Loucy (cell line): ENCODE measurements around the gene ARHGAP40.

Experiments
- H2AFZ ChIP-seq: fragments of 200-600 bp; sonication (generic); 2 replicates; pipeline ENCODE4 v1.6.0; 2016; ENCODE audit warnings: antibody characterized with exemption, mild to moderate bottlenecking, low read length, moderate library complexity
- H3F3A ChIP-seq: fragments of 200-600 bp; 2 replicates; pipeline ENCODE4 v1.6.0; 2016; ENCODE audit warnings: antibody characterized with exemption, low read depth, mild to moderate bottlenecking
- H3K27me3 ChIP-seq: fragments of 200-600 bp; sonication (generic); 2 replicates; pipeline ENCODE4 v1.6.1; 2014; ENCODE audit warnings: low read length, mild to moderate bottlenecking; ENCODE audit not compliant: insufficient read depth, poor library complexity, severe bottlenecking
- H3K36me3 ChIP-seq: fragments of 200-600 bp; sonication (generic); 2 replicates; pipeline ENCODE4 v1.6.1; 2016; ENCODE audit warnings: low read length; ENCODE audit not compliant: insufficient read depth
- H3K4me1 ChIP-seq: fragments of 200-600 bp; sonication (generic); 2 replicates; pipeline ENCODE4 v1.5.1; 2014; ENCODE audit warnings: low read length, mild to moderate bottlenecking; ENCODE audit not compliant: insufficient read depth, poor library complexity, severe bottlenecking
- H3K4me2 ChIP-seq: fragments of 200-600 bp; sonication (generic); 2 replicates; pipeline ENCODE4 v1.6.0; 2014; ENCODE audit warnings: antibody characterized with exemption, low read length, low read depth, mild to moderate bottlenecking; ENCODE audit not compliant: poor library complexity, severe bottlenecking
- H3K4me3 ChIP-seq: fragments of 200-600 bp; sonication (generic); 2 replicates; pipeline ENCODE4 v1.5.1; 2014; ENCODE audit warnings: low read length, mild to moderate bottlenecking, mixed read lengths; ENCODE audit not compliant: poor library complexity, severe bottlenecking
- H3K79me2 ChIP-seq: fragments of 200-600 bp; sonication (generic); 2 replicates; pipeline ENCODE4 v1.6.1; 2014; ENCODE audit warnings: low read length; ENCODE audit not compliant: insufficient read depth
- H3K9ac ChIP-seq: fragments of 200-600 bp; sonication (generic); 2 replicates; pipeline ENCODE4 v1.6.0; 2014; ENCODE audit warnings: mild to moderate bottlenecking, low read depth, low read length, moderate library complexity; ENCODE audit not compliant: poor library complexity, severe bottlenecking
- H3K9me2 ChIP-seq: fragments of 200-600 bp; sonication (generic); replicated peaks from 2 replicates; pipeline ENCODE4 v1.6.1; 2016; ENCODE audit warnings: low read depth, low read length, mixed read lengths
- H3K9me3 ChIP-seq: fragments of 200-600 bp; sonication (generic); 2 replicates; pipeline ENCODE4 v1.6.1; 2014; ENCODE audit warnings: mild to moderate bottlenecking, antibody characterized with exemption, low read length, low read depth; ENCODE audit not compliant: insufficient read depth
- H4K20me1 ChIP-seq: fragments of 200-600 bp; sonication (generic); 2 replicates; pipeline ENCODE4 v1.6.0; 2014; ENCODE audit warnings: antibody characterized with exemption, low read length, mild to moderate bottlenecking; ENCODE audit not compliant: insufficient read depth, poor library complexity, severe bottlenecking
- CTCF ChIP-seq: fragments of 200-600 bp; sonication (generic); conservative IDR thresholded peaks from 2 replicates; pipeline ENCODE4 v1.5.1; 2014; ENCODE audit warnings: mild to moderate bottlenecking, antibody characterized with exemption, low read length
- EZH2phosphoT487 ChIP-seq: fragments of 200-600 bp; IDR thresholded peaks from 2 replicates; pipeline ENCODE4 v1.6.1; 2018; ENCODE audit warnings: antibody characterized with exemption, mild to moderate bottlenecking, moderate library complexity, borderline replicate concordance

ARHGAP40 gene

GRCh38 chr20:38650010-38650409 lies 48.4 kb downstream of the ARHGAP40 start:
- Histone ChIP-seq H3F3A (no peaks in the 10 kb centered on the region), H3K4me1 (peaks cover 7% of the 10 kb centered on the region), H3K4me3 (no peak overlapping the region), H4K20me1 (no peaks in the 10 kb centered on the region), H3K79me2 (no peaks in the 10 kb centered on the region), H3K9ac (no peak overlapping the region), H3K4me2 (no peak overlapping the region), H2AFZ (no peak overlapping the region), H3K9me3 (no peaks in the 10 kb centered on the region), H3K9me2 (no peaks in the 10 kb centered on the region), H3K27me3 (no peaks in the 10 kb centered on the region), H3K36me3 (no peaks in the 10 kb centered on the region)
- TF ChIP-seq EZH2phosphoT487 (no peak), CTCF (no peak)

- H3K9me2 ChIP-seq: no peaks in the 10 kb centered on the region
- no peaks in the 10 kb centered on the region for H3K9me3 ChIP-seq
- no peaks in the 10 kb centered on the region for H4K20me1 ChIP-seq
- no peaks in the 10 kb centered on the region for H3K79me2 ChIP-seq
- peaks cover 7% of the 10 kb centered on the region for H3K4me1 ChIP-seq
- TF ChIP-seq CTCF (no peak), EZH2phosphoT487 (no peak)
- H2AFZ ChIP-seq: no peak overlapping the region
- H3F3A ChIP-seq: no peaks in the 10 kb centered on the region
- no peak overlapping the region for H3K9ac ChIP-seq
- no peak overlapping the region for H3K4me2 ChIP-seq
- H3K36me3 ChIP-seq: no peaks in the 10 kb centered on the region
- no peaks in the 10 kb centered on the region for H3K27me3 ChIP-seq
- H3K4me3 ChIP-seq: no peak overlapping the region
These were observed 49.5 kb downstream of the ARHGAP40 start for GRCh38 chr20:38651154-38651553.

- no peaks in the 10 kb centered on the region for H4K20me1 ChIP-seq
- peaks cover 3% of the 10 kb centered on the region for H3K4me1 ChIP-seq
These were observed 50.0 kb downstream of the ARHGAP40 start for GRCh38 chr20:38651562-38651961.

More at GRCh38 chr20:38651562-38651961, 50.0 kb downstream of the ARHGAP40 start:
- TF ChIP-seq CTCF (no peak), EZH2phosphoT487 (no peak)
- no peaks in the 10 kb centered on the region for H3K79me2 ChIP-seq
- no peak overlapping the region for H2AFZ ChIP-seq
- H3K9ac ChIP-seq: no peak overlapping the region
- no peaks in the 10 kb centered on the region for H3K9me2 ChIP-seq
- H3K9me3 ChIP-seq: no peaks in the 10 kb centered on the region
- H3K4me3 ChIP-seq: no peak overlapping the region
- H3K36me3 ChIP-seq: no peaks in the 10 kb centered on the region
- no peaks in the 10 kb centered on the region for H3K27me3 ChIP-seq
- no peaks in the 10 kb centered on the region for H3F3A ChIP-seq
- no peak overlapping the region for H3K4me2 ChIP-seq
